ENCODE results near the gene PRDM16.

GRCh38 chr1:3352299-3352951 is 283.4 kb downstream of the PRDM16 start:
- TF ChIP-seq POLR2AphosphoS5 (IDR thresholded peaks at IDR 0.05; ENCODE audit: low read depth, low read length), result no peak
- TF ChIP-seq CTCF (IDR thresholded peaks at IDR 0.05), result no peak
- TF ChIP-seq TCF7L2 (IDR thresholded peaks at IDR 0.05; ENCODE audit: low read depth, low read length), result peak; percentile 56
- TF ChIP-seq REST (IDR thresholded peaks at IDR 0.05; ENCODE audit: insufficient read depth in 1 of 2, low read depth in 2 of 2, low read length in 1 of 2), result no peak
- TF ChIP-seq SIN3A (IDR thresholded peaks at IDR 0.05; ENCODE audit: borderline replicate concordance, insufficient read depth, low read depth, low read length), result no peak
